Kasumi-1 (cell line): ENCODE data around the gene ERAP2.
A peak's percentile ranks its signal among the peaks of the same experiment; 100 is the strongest.
"Not testable (repeated sequence)": the region's sequence is repeated elsewhere in the genome, so short reads cannot be mapped to it uniquely, and the experiment has no call there.

Experiments
- DNase-seq, 2 experiments: peaks; one replicate each; lab custom pipeline; 2025; lab: John Stamatoyannopoulos, UW

The ERAP2 gene

GRCh38 chr5:96876292-96876850 is at the start of gene ERAP2:
Gene ERAP2, plus strand, starts transcription at chr5:96876500. Its CDS starts 3,186 bp downstream, at chr5:96879686.
- peak; percentile 51 to 69 for DNase-seq

- no peak for DNase-seq
Measured at GRCh38 chr5:96829297-96829696, 47.0 kb upstream of the ERAP2 start.

- DNase-seq: no peak
Measured at GRCh38 chr5:96834016-96834415, 42.3 kb upstream of the ERAP2 start.

- DNase-seq: no peak
Measured at GRCh38 chr5:96835791-96836191, 40.5 kb upstream of the ERAP2 start.

GRCh38 chr5:96836817-96837216 is 39.5 kb upstream of the ERAP2 start:
- no peak for DNase-seq

GRCh38 chr5:96837303-96837702 is 39.0 kb upstream of the ERAP2 start:
- no peak for DNase-seq

- DNase-seq: no peak
Measured at GRCh38 chr5:96838201-96839070, 37.9 kb upstream of the ERAP2 start.

- no peak for DNase-seq
Measured at GRCh38 chr5:96839071-96839592, 37.2 kb upstream of the ERAP2 start.

GRCh38 chr5:96841931-96842330 is 34.4 kb upstream of the ERAP2 start:
- not testable (repeated sequence) for DNase-seq

- no peak for DNase-seq
Measured at GRCh38 chr5:96843140-96843539, 33.2 kb upstream of the ERAP2 start.

GRCh38 chr5:96844481-96844990 is 31.8 kb upstream of the ERAP2 start:
- DNase-seq: no peak

- no peak for DNase-seq
Measured at GRCh38 chr5:96851312-96852062, 24.8 kb upstream of the ERAP2 start.

GRCh38 chr5:96852759-96853158 is 23.5 kb upstream of the ERAP2 start:
- no peak for DNase-seq

- DNase-seq: no peak
Measured at GRCh38 chr5:96854067-96854466, 22.2 kb upstream of the ERAP2 start.

GRCh38 chr5:96855031-96855872 is 21.0 kb upstream of the ERAP2 start:
- DNase-seq: no peak

GRCh38 chr5:96856371-96856770 is 19.9 kb upstream of the ERAP2 start:
- DNase-seq: no peak

- no peak for DNase-seq
Measured at GRCh38 chr5:96857454-96857853, 18.8 kb upstream of the ERAP2 start.

- no peak for DNase-seq
Measured at GRCh38 chr5:96857924-96858323, 18.4 kb upstream of the ERAP2 start.

- no peak for DNase-seq
Measured at GRCh38 chr5:96859375-96859774, 16.9 kb upstream of the ERAP2 start.

GRCh38 chr5:96861076-96861475 is 15.2 kb upstream of the ERAP2 start:
- no peak for DNase-seq

GRCh38 chr5:96863114-96863513 is 13.2 kb upstream of the ERAP2 start:
- no peak for DNase-seq
